Testis (tissue), 2 donors: ENCODE data around the gene NPAS3.

Experiments
- POLR2A ChIP-seq: fragments of 450-650 bp; IDR thresholded peaks from one replicate; pipeline ENCODE4 v1.6.1; 2017; ENCODE audit warnings: antibody characterized with exemption, mild to moderate bottlenecking, moderate library complexity
- TF ChIP-seq, protein P1 (sequence below), 3 experiments: fragments of 450-650 bp in 2 of 3; fragments of 200-600 bp in 1 of 3; sonication (generic) in 1 of 3; IDR thresholded peaks; one replicate each; pipeline ENCODE4 v1.5.1; 2016 to 2019; ENCODE audit warnings: antibody characterized with exemption in 3 of 3, mild to moderate bottlenecking in 2 of 3, moderate library complexity in 1 of 3

DNA sequence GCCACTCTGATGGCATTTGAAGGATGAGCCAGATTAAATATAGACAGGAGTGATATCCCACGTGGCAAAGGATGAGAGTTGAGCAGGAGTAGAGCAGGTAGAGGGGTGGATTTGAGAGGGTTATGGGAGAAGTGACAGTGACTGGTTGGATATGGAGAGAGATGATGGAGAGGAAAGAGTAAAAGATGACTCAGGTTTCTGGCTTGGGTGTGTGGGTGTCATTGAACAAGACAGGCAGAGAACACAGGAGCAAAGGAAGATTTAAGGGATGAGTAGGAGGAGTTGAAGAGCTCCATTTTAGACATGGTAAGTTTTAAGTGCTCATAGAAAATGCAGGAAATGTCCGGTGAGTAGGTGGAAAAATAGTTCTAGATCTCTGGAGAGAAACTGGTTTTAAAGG is 875.3 kb downstream of the NPAS3 start:
- TF ChIP-seq, protein P1, sequence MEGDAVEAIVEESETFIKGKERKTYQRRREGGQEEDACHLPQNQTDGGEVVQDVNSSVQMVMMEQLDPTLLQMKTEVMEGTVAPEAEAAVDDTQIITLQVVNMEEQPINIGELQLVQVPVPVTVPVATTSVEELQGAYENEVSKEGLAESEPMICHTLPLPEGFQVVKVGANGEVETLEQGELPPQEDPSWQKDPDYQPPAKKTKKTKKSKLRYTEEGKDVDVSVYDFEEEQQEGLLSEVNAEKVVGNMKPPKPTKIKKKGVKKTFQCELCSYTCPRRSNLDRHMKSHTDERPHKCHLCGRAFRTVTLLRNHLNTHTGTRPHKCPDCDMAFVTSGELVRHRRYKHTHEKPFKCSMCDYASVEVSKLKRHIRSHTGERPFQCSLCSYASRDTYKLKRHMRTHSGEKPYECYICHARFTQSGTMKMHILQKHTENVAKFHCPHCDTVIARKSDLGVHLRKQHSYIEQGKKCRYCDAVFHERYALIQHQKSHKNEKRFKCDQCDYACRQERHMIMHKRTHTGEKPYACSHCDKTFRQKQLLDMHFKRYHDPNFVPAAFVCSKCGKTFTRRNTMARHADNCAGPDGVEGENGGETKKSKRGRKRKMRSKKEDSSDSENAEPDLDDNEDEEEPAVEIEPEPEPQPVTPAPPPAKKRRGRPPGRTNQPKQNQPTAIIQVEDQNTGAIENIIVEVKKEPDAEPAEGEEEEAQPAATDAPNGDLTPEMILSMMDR (IDR thresholded peaks at IDR 0.05) = no peak
- no peak for TF ChIP-seq POLR2A
